Stimulated activated CD4-positive, alpha-beta T cell treated with anti-CD3 and anti-CD28 coated beads, Interleukin-15, amount 100 ng/mL, for 48 hours (primary cell): ENCODE measurements around the gene TMEM204.

ENCODE experiments used
- DNase-seq, 2 donors: peaks; one replicate each; pipeline ENCODE4 v3.0.0-alpha.2; 2020; ENCODE audit warnings: low read depth in 2 of 2

Gene TMEM204

DNA sequence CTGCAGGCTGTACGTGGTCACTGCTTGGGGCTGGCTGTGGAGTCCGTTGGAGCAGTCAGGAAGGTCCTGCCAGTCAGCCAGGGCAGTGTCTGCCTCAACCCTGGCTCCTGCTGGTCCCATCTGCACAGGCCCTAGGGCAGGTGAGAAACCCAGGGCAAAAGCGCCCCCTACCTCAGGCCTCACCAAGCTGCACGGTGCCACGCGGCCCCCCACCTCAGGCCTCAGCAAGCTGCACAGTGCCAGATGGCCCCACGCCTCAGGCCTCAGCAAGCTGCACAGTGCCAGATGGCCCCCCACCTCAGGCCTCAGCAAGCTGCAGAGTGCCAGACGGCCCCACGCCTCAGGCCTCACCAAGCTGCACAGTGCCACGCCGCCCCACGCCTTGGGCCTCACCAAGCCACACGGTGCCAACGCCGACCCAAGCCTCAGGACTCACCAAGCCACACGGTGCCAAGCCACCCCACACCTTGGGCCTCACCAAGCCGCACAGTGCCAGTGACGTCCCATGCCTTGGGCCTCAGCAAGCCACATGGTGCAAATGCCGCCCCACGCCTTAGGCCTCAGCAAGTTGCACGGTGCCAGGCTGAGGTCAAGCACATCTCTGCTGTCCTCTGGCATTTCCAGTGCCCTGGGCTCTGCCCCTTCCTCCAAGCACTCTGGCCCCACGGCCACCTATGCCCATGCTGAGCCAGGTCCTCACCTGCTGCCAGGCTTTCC is 5.5 kb downstream of the TMEM204 start:
- no peak for DNase-seq

- no peak for DNase-seq
Measured at GRCh38 chr16:1539720-1540555, 6.5 kb downstream of the TMEM204 start.

DNA sequence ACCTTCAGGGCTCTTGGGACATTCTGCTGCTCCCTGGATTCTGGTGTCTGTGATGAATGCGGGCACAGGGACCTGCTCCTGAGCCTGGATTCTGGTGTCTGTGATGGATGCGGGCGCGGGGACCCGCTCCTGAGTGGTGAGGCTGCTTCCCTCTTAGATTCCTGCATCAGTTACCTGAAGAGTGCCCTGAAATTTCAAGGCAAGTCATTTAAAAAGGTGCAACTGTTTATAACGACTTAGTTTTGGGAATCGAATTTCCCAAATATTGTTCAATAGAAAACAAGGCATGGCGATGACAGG is 7.0 kb downstream of the TMEM204 start:
- no peak for DNase-seq

- no peak for DNase-seq
Measured at GRCh38 chr16:1541293-1542165, 8.1 kb downstream of the TMEM204 start.

DNA sequence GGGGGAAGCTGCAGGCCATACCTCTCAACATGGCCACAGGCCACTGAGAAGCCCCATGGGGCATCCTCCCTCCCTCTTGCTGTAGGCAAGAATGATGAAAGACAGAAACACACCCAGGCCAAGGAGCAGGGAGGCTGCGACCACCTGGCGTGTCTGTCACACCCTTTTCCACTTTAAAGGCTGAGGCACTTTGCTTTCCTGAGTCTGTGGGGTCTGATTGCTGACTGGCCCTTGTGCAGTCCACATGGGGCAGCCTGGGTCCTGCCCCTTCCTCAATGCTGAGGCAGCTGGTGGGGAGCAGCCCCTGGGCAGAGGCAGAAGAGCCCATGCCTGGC is 8.7 kb downstream of the TMEM204 start:
- no peak for DNase-seq

- DNase-seq, result no peak
Measured at GRCh38 chr16:1542533-1542932, 9.1 kb downstream of the TMEM204 start.

- peak; percentile 65 to 68 for DNase-seq
Measured at GRCh38 chr16:1543085-1543896, 9.8 kb downstream of the TMEM204 start.

DNA sequence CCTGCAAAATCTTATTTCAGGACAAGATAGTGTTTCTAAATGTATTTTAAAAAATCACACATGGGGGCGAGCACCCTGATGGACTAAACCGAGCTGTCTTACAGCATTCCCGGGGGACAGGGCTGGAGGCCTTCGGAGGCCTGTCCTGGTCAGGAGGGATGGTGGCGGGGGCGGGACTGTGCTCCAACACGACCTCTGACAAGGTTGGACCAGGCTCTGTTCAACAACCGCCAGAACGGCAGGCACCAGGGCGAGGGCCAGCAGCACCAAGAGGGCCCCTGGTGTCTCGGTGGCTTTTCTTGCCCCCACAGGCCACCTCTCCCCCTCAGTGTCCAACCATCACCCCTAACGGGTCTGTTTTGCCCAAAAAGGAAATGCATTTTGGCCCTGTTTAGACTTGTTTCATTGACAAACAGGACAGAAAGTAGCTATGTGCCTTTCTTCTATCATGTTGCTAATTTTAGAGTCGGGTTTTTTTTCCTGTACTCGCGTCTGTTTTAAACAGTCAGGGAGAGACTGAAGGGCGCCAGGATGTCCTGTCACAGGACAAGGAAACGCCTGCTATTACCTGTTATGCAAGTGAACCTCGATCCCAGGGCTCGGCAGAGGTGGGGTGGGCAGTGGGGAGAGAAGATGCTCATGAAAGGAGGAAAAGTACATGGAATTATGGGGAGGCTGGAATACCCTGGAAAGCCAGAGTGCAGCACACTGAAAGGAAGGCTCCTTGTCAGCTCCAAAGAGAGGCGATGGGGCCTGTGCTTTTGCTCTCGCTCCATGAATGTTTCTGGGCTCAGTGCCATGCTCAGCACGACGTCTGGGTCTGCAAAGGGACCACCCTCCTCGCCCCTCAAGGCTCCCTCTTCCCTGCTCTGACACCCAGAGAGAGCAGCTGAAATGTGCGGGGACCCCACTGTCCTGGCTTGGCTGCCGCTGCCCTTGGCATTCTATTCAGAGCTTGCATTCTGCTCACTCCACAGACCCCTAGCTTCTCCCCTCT is 11.9 kb downstream of the TMEM204 start:
- no peak for DNase-seq

- no peak for DNase-seq
Measured at GRCh38 chr16:1546430-1546829, 13.0 kb downstream of the TMEM204 start.

GRCh38 chr16:1548233-1548632 is 14.8 kb downstream of the TMEM204 start:
- no peak for DNase-seq

- no peak for DNase-seq
Measured at GRCh38 chr16:1548727-1549126, 15.3 kb downstream of the TMEM204 start.

GRCh38 chr16:1550069-1550468 is 16.6 kb downstream of the TMEM204 start:
- no peak for DNase-seq

- DNase-seq, result no peak
Measured at GRCh38 chr16:1550696-1551095, 17.2 kb downstream of the TMEM204 start.

GRCh38 chr16:1551166-1551565 is 17.7 kb downstream of the TMEM204 start:
- DNase-seq, result no peak

GRCh38 chr16:1552129-1552528 is 18.7 kb downstream of the TMEM204 start:
- DNase-seq, result no peak

DNA sequence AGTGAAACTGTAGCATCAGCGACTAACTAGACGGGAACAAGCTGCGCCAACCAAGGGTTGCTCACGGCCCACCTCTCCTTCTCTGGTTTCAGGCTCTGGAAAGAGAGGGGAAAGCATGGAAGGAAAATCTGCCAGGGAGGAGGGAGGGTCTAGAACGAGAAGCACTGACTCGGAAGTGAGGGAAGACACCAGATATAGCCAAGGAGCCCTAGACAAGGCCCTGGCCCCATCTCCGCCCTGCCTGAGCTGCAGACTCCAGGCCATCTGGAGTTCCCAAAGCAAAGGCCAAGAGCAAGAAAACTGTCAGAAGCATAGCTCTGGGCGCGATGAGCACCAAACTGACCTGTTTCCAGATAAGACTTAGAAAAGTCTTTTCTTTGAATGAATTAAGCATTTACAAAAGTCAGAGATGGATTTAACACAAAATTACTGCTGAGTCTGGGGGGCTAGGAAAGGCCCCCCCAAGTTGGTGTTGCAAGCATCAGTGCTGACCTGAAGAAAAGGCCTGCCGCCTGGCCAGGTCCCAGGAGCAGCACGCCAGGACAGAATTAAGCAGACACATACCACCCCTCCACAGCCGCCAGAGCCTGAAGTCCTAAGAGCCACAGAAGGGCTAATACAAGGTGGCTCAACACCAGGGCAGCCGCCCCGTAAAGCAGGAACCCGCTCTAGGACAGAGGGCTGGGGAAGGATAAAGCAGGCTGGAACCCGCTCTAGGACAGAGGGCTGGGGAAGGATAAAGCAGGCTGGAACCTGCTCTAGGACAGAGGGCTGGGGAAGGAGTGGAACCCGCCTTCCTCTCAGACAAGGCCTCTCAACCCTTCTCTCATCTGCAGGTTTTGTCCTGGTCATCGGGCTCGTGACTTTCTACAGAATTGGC is 20.7 kb downstream of the TMEM204 start:
- DNase-seq, result no peak

- DNase-seq, result no peak
Measured at GRCh38 chr16:1554826-1555445, 21.5 kb downstream of the TMEM204 start.

- no peak for DNase-seq
Measured at GRCh38 chr16:1556254-1556653, 22.8 kb downstream of the TMEM204 start.

DNA sequence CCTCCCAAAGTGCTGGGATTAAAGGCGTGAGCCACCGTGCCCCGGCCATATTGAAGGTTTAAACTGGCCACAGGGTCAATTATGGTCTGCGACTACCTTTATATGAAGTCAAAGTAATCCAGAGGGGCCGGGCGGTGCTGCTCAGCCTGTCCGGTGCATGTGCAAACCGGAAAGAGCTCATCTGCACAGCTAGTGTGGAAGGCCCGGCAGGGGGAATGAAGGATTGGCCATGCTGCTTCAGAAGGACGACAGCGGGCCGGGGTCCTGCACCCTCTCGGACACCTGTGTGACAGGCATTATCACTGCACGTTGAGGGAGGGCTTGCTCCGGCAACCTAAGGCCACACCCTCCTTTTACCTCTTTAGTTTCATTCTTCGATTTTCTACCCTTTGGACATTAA is 23.6 kb downstream of the TMEM204 start:
- no peak for DNase-seq
